Left colon (tissue), 2 donors: Measurements from ENCODE around the gene DPP4. TPM values are rescaled to one million over a fixed set of nuclear protein-coding genes. Genes with fewer than 3 reads are reported as not detected.

Experiments
- ATAC-seq: fragments of 200-7000 bp; cut with Tn5 transposase; one replicate; pipeline ENCODE4 v1.9.1; 2020; ENCODE audit warnings: mild to moderate bottlenecking, moderate library complexity
- DNase-seq, 2 donors: peaks; one replicate each; pipeline ENCODE4 v3.0.0-alpha.2; 2020
- intact Hi-C, 2 donors: fragments of 100-400 bp; cut with DNase I in 1 of 2; cut with micrococcal nuclease in 1 of 2; formaldehyde crosslinking; loops; one replicate each; pipeline versions ENCODE4 v1.11.2 to v1.14.0; 2022; cut with DNase I, micrococcal nuclease
- total RNA-seq, 2 donors: library from RNA; stranded (reverse); fragmentation: NEBNext Ultra II Directional; extraction: Animal tissue kit (Norgen Biotek cat#: 25700); gene quantifications; one replicate each; pipeline ENCODE4 v1.2.1, GENCODE V29; 2021
- donor health status: DM: no; HTN: no; CAD: no.
- donor health status: DM: yes; HTN: yes; CAD: no.

Gene DPP4
- total RNA-seq, 2 donors from 2014 or later: 14.7 to 30.1 TPM

GRCh38 chr2:162091325-162092007 is 17.5 kb upstream of the DPP4 start:
- ATAC-seq (peak; percentile 85), DNase-seq (peak; percentile 53 to 68)
- intact Hi-C loops: no loop called here

GRCh38 chr2:162090109-162090508 is 16.1 kb upstream of the DPP4 start:
- intact Hi-C loops: no loop called here
- DNase-seq (no peak), ATAC-seq (peak; percentile 43)

GRCh38 chr2:162086904-162087303 is 12.9 kb upstream of the DPP4 start:
- no peak for DNase-seq
- ATAC-seq: no peak

GRCh38 chr2:162085090-162085891 is 11.3 kb upstream of the DPP4 start:
- DNase-seq (no peak), ATAC-seq (no peak)
- intact Hi-C loops: no loop called here

More at GRCh38 chr2:162086904-162087303, 12.9 kb upstream of the DPP4 start:
- intact Hi-C loops: no loop called here

- intact Hi-C loops: no loop called here
- ATAC-seq (peak; percentile 45), DNase-seq (no peak)
Observed at GRCh38 chr2:162084536-162084935, 10.5 kb upstream of the DPP4 start.

- intact Hi-C loops: no loop called here
- ATAC-seq (no peak), DNase-seq (no peak)
Observed at GRCh38 chr2:162082681-162083080, 8.7 kb upstream of the DPP4 start.

- no peak for DNase-seq
- intact Hi-C loops: no loop called here
Observed at GRCh38 chr2:162082036-162082435, 8.0 kb upstream of the DPP4 start.

GRCh38 chr2:162079514-162079913 is 5.5 kb upstream of the DPP4 start:
- DNase-seq: no peak
- intact Hi-C loops: no loop called here

More at GRCh38 chr2:162082036-162082435, 8.0 kb upstream of the DPP4 start:
- no peak for ATAC-seq

GRCh38 chr2:162075689-162076132 is 1.7 kb upstream of the DPP4 start:
- ATAC-seq: no peak
- intact Hi-C loops: no loop called here
- no peak for DNase-seq

More at GRCh38 chr2:162079514-162079913, 5.5 kb upstream of the DPP4 start:
- ATAC-seq: no peak

GRCh38 chr2:162074928-162075688 is 1.1 kb upstream of the DPP4 start:
- DNase-seq: no peak
- intact Hi-C loops: no loop called here
- ATAC-seq: no peak

- ATAC-seq (peak; percentile 26), DNase-seq (no peak)
- intact Hi-C loops: no loop called here
Observed at GRCh38 chr2:162074632-162074895, 549 bp upstream of the DPP4 start.

GRCh38 chr2:162072976-162073887 is 783 bp downstream of the DPP4 start:
- peak; percentile 58 for ATAC-seq
- intact Hi-C loops: no loop called here
- DNase-seq: peak in 1 of 2 donors; percentile 39

GRCh38 chr2:162072181-162072702 is 1.8 kb downstream of the DPP4 start:
- DNase-seq (no peak), ATAC-seq (peak; percentile 28)
- intact Hi-C loops: no loop called here

- intact Hi-C loops: no loop called here
Observed at GRCh38 chr2:162071001-162071400, 3.0 kb downstream of the DPP4 start.

GRCh38 chr2:162070228-162070936 is 3.6 kb downstream of the DPP4 start:
- intact Hi-C loops: no loop called here
- ATAC-seq: no peak
- DNase-seq: no peak

More at GRCh38 chr2:162071001-162071400, 3.0 kb downstream of the DPP4 start:
- ATAC-seq (no peak), DNase-seq (no peak)

GRCh38 chr2:162069267-162069903 is 4.6 kb downstream of the DPP4 start:
- no peak for ATAC-seq
- no peak for DNase-seq
- intact Hi-C loops: no loop called here

GRCh38 chr2:162067596-162067995 is 6.4 kb downstream of the DPP4 start:
- intact Hi-C loops: no loop called here
- DNase-seq: no peak
- ATAC-seq: peak; percentile 47
